HepG2 (cell line): ENCODE data around the gene BLVRB. TPM values are rescaled to one million over a fixed set of nuclear protein-coding genes. Genes with fewer than 3 reads are reported as not detected.
A peak's percentile ranks its signal among the peaks of the same experiment; 100 is the strongest.

Experiments
- BATF2 ChIP-seq: sonication (generic); formaldehyde crosslinking; IDR thresholded peaks from 2 replicates; pipeline ENCODE4 v1.8.0; 2022; ENCODE audit warnings: mild to moderate bottlenecking, missing genetic modification reagents, moderate library complexity
- MYC ChIP-seq: sonication (generic); formaldehyde crosslinking; IDR thresholded peaks from 2 replicates; pipeline ENCODE4 v1.9.0; 2021; ENCODE audit warnings: missing genetic modification reagents, borderline replicate concordance
- NPAS2 ChIP-seq: sonication (generic); formaldehyde crosslinking; IDR thresholded peaks from 2 replicates; pipeline ENCODE4 v1.8.0; 2022; ENCODE audit warnings: mild to moderate bottlenecking, missing genetic modification reagents, borderline replicate concordance
- RFXAP ChIP-seq: sonication (generic); formaldehyde crosslinking; IDR thresholded peaks from 2 replicates; pipeline ENCODE4 v1.4.0; 2020; ENCODE audit warnings: missing genetic modification reagents, borderline replicate concordance
- SIX4 ChIP-seq: sonication (generic); formaldehyde crosslinking; IDR thresholded peaks from 2 replicates; pipeline ENCODE4 v1.4.0; 2020; ENCODE audit warnings: missing genetic modification reagents
- TERF1 ChIP-seq: sonication (generic); formaldehyde crosslinking; IDR thresholded peaks from 2 replicates; pipeline ENCODE4 v1.8.0; 2022; ENCODE audit warnings: mild to moderate bottlenecking, missing genetic modification reagents, moderate library complexity
- ZBTB26 ChIP-seq: IDR thresholded peaks from 2 replicates; pipeline ENCODE4 v1.6.1; 2016; ENCODE audit warnings: missing compliant biosample characterization, missing genetic modification reagents, borderline replicate concordance
- ZMAT5 ChIP-seq: sonication (generic); formaldehyde crosslinking; IDR thresholded peaks from 2 replicates; pipeline ENCODE4 v1.5.0; 2020; ENCODE audit warnings: mild to moderate bottlenecking, low read depth, missing genetic modification reagents, borderline replicate concordance
- ZNF124 ChIP-seq: sonication (generic); formaldehyde crosslinking; IDR thresholded peaks from 2 replicates; pipeline ENCODE4 v1.4.0; 2020; ENCODE audit warnings: missing genetic modification reagents
- ZNF333 ChIP-seq: sonication (generic); formaldehyde crosslinking; IDR thresholded peaks from 2 replicates; pipeline ENCODE4 v1.4.0; 2020; ENCODE audit warnings: mild to moderate bottlenecking, missing genetic modification reagents, borderline replicate concordance
- ZNF512 ChIP-seq: sonication (generic); formaldehyde crosslinking; IDR thresholded peaks from 2 replicates; pipeline ENCODE4 v1.4.0; 2020; ENCODE audit warnings: mild to moderate bottlenecking, missing genetic modification reagents
- ZNF556 ChIP-seq: sonication (generic); formaldehyde crosslinking; IDR thresholded peaks from 2 replicates; pipeline ENCODE4 v1.4.0; 2020; ENCODE audit warnings: mild to moderate bottlenecking, missing genetic modification reagents, borderline replicate concordance
- ZNF614 ChIP-seq: IDR thresholded peaks from 2 replicates; pipeline ENCODE4 v1.6.1; 2018; ENCODE audit warnings: missing biosample characterization, missing genetic modification reagents, inconsistent platforms, borderline replicate concordance
- ZNF678 ChIP-seq: sonication (generic); formaldehyde crosslinking; IDR thresholded peaks from 2 replicates; pipeline ENCODE4 v1.4.0; 2020; ENCODE audit warnings: mild to moderate bottlenecking, missing genetic modification reagents
- ZNF788 ChIP-seq: sonication (generic); formaldehyde crosslinking; IDR thresholded peaks from 2 replicates; pipeline ENCODE4 v1.5.0; 2020; ENCODE audit warnings: mild to moderate bottlenecking, missing genetic modification reagents, borderline replicate concordance
- ZNF883 ChIP-seq: sonication (generic); formaldehyde crosslinking; IDR thresholded peaks from 2 replicates; pipeline ENCODE4 v1.5.1; 2020; ENCODE audit warnings: mild to moderate bottlenecking, missing genetic modification reagents; ENCODE audit errors: not compliant biosample characterization
- polyA plus RNA-seq, 8 experiments: library from polyadenylated mRNA; depleted of rRNA in 3 of 8; stranded (reverse) in 7 of 8; unstranded in 1 of 8; fragments of >200 nt; fragmentation: Illumina TruSeq in 4 of 8; extraction: Trizol in 4 of 8; gene quantifications; 2 replicates each; pipeline versions ENCODE4 v1.2.1 to v1.2.3, GENCODE V29; 2011 to 2016; ENCODE audit warnings: low read depth in 4 of 8, missing spikeins in 1 of 8, mixed read lengths in 1 of 8; ENCODE audit not compliant: insufficient read depth in 1 of 8
- total RNA-seq, 5 experiments: library from RNA; depleted of rRNA; stranded (reverse); fragments of >200 nt; fragmentation: Illumina TruSeq; extraction: Trizol; gene quantifications; 2 replicates each; pipeline ENCODE4 v1.2.3, GENCODE V29; 2016; ENCODE audit warnings: low read depth in 1 of 5
- TF ChIP-seq, protein P1 (sequence below): sonication (generic); formaldehyde crosslinking; IDR thresholded peaks from 2 replicates; pipeline ENCODE4 v1.4.0; 2020; ENCODE audit warnings: missing genetic modification reagents

BLVRB gene
- total and polyA plus RNA-seq, 2 of the 13 experiments (the other 11 are each of a cell fraction or from before 2014, with no cell fraction given): 25.9 to 51.4 TPM

GRCh38 chr19:40461669-40462221 is 3.8 kb downstream of the BLVRB start (continued):
- TF ChIP-seq MYC (CRISPR knock-in tag) (peak; percentile 55; the same call in 1 of the 2 replicates), ZNF333 (CRISPR knock-in tag) (0 out of 2 replicates have a peak, but pooled peaks have one; percentile 50), ZNF556 (CRISPR knock-in tag) (peak; percentile 59; the same call in 1 of the 2 replicates), NPAS2 (CRISPR knock-in tag) (no peak), TERF1 (CRISPR knock-in tag) (no peak), ZNF678 (CRISPR knock-in tag) (no peak), RFXAP (CRISPR knock-in tag) (peak; percentile 34; the same call in 1 of the 2 replicates), ZNF512 (CRISPR knock-in tag) (no peak), ZNF883 (CRISPR knock-in tag) (no peak), ZNF788 (CRISPR knock-in tag) (peak; percentile 48; the same call in 1 of the 2 replicates), ZBTB26 (CRISPR knock-in tag) (peak; percentile 41; the same call in 1 of the 2 replicates), ZMAT5 (no peak), SIX4 (CRISPR knock-in tag) (no peak), ZNF614 (CRISPR knock-in tag) (no peak), ZNF124 (CRISPR knock-in tag) (no peak), BATF2 (no peak)
- TF ChIP-seq, protein P1, sequence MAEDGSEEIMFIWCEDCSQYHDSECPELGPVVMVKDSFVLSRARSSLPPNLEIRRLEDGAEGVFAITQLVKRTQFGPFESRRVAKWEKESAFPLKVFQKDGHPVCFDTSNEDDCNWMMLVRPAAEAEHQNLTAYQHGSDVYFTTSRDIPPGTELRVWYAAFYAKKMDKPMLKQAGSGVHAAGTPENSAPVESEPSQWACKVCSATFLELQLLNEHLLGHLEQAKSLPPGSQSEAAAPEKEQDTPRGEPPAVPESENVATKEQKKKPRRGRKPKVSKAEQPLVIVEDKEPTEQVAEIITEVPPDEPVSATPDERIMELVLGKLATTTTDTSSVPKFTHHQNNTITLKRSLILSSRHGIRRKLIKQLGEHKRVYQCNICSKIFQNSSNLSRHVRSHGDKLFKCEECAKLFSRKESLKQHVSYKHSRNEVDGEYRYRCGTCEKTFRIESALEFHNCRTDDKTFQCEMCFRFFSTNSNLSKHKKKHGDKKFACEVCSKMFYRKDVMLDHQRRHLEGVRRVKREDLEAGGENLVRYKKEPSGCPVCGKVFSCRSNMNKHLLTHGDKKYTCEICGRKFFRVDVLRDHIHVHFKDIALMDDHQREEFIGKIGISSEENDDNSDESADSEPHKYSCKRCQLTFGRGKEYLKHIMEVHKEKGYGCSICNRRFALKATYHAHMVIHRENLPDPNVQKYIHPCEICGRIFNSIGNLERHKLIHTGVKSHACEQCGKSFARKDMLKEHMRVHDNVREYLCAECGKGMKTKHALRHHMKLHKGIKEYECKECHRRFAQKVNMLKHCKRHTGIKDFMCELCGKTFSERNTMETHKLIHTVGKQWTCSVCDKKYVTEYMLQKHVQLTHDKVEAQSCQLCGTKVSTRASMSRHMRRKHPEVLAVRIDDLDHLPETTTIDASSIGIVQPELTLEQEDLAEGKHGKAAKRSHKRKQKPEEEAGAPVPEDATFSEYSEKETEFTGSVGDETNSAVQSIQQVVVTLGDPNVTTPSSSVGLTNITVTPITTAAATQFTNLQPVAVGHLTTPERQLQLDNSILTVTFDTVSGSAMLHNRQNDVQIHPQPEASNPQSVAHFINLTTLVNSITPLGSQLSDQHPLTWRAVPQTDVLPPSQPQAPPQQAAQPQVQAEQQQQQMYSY (CRISPR knock-in tag): no peak
